Sigmoid colon (tissue), 4 donors: ENCODE measurements around the gene OSBP2.

Source experiments
- CTCF ChIP-seq, 4 experiments: fragments of 450-650 bp in 3 of 4; fragments of 200-600 bp in 1 of 4; IDR thresholded peaks; one replicate each; pipeline ENCODE4 v1.5.1; 2016 to 2019; ENCODE audit warnings: antibody characterized with exemption in 4 of 4, mild to moderate bottlenecking in 3 of 4, moderate library complexity in 2 of 4
- EP300 ChIP-seq, 4 donors: sonication (generic); formaldehyde crosslinking; IDR thresholded peaks; one replicate each; pipeline ENCODE4 v1.6.1; 2017; ENCODE audit warnings: antibody characterized with exemption in 4 of 4
- POLR2A ChIP-seq, 2 donors: fragments of 450-650 bp; IDR thresholded peaks; one replicate each; pipeline ENCODE4 v1.6.1; 2016; ENCODE audit warnings: antibody characterized with exemption in 2 of 2, mild to moderate bottlenecking in 2 of 2, moderate library complexity in 2 of 2
- POLR2AphosphoS5 ChIP-seq, 4 donors: sonication (generic); formaldehyde crosslinking; IDR thresholded peaks; one replicate each; pipeline ENCODE4 v1.6.1; 2017; ENCODE audit warnings: antibody characterized with exemption in 4 of 4

- TF ChIP-seq CTCF (IDR thresholded peaks at IDR 0.05) (no peak), POLR2A (IDR thresholded peaks at IDR 0.05) (no peak), POLR2AphosphoS5 (IDR thresholded peaks at IDR 0.05) (no peak), EP300 (IDR thresholded peaks at IDR 0.05) (no peak)
Observed at GRCh38 chr22:30866811-30867271, 172.2 kb downstream of the OSBP2 start.
